Suppressor macrophage treated with lipopolysaccharide for 4 hours (primary cell): ENCODE measurements around the gene ALX4.

Source experiments
- DNase-seq: peaks from one replicate; pipeline ENCODE4 v3.0.0-alpha.2; 2020

The ALX4 gene

GRCh38 chr11:44264761-44265160 is 45.2 kb downstream of the ALX4 start:
- no peak for DNase-seq

- DNase-seq, result no peak
Measured at GRCh38 chr11:44264438-44264749, 45.5 kb downstream of the ALX4 start.

- DNase-seq, result no peak
Measured at GRCh38 chr11:44263738-44264437, 46.1 kb downstream of the ALX4 start.

GRCh38 chr11:44261800-44262591 is 47.9 kb downstream of the ALX4 start:
- DNase-seq, result no peak

GRCh38 chr11:44260081-44260480 is 49.9 kb downstream of the ALX4 start:
- no peak for DNase-seq

DNA sequence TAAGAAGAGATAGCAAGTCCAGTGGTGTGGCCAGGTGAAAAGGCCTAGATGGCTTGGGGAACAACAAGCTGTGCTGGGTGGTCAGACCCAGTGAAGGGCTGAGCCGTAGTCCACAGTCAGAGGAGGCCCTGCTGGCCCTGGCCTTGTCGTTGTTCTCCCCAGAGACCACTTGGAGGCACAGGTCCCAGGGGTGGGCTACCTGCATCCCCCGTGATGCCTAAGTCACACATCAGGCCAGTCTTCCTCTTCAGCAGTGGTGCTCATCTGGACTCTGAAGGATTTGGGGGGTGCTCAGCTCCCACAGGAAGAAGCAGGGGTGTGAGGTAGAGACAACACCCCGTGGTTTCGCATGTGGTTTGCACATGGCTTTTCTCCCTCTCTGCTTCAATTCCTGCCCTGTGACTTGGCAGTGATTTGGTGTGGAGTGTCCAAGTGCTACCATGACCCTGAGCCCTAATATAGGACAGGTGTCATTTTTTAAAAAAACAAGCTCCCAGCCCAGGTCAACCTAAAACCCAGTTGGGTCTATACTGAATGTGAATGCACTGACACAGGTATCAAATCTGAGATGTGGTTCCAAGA is 51.0 kb downstream of the ALX4 start:
- no peak for DNase-seq

- DNase-seq, result no peak
Measured at GRCh38 chr11:44258190-44258489, 51.8 kb downstream of the ALX4 start.

GRCh38 chr11:44257338-44258189 is 52.4 kb downstream of the ALX4 start:
- no peak for DNase-seq

GRCh38 chr11:44256673-44257291 is 53.2 kb downstream of the ALX4 start:
- DNase-seq, result no peak

- DNase-seq, result no peak
Measured at GRCh38 chr11:44255406-44256071, 54.4 kb downstream of the ALX4 start.

- no peak for DNase-seq
Measured at GRCh38 chr11:44252999-44253602, 56.8 kb downstream of the ALX4 start.

DNA sequence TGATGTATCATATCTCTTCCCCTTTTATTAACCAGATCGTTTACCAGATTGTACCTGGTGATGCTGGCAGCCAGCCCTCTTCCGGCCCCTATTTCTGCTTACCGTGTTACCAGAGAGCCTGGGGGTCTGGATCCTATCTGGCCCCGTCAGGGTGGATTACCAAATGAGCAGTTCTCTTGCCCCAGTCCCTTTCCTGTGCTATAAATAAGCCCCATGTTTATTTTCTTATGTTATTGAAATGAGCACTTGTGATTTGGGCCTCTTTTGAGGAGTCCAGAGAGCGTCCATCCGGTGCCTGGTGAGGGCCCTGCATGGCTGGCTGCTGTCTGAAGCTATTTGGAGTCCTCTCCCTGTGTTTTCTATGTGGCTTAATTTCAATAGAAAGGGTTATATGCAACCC is 59.5 kb downstream of the ALX4 start:
- no peak for DNase-seq

DNA sequence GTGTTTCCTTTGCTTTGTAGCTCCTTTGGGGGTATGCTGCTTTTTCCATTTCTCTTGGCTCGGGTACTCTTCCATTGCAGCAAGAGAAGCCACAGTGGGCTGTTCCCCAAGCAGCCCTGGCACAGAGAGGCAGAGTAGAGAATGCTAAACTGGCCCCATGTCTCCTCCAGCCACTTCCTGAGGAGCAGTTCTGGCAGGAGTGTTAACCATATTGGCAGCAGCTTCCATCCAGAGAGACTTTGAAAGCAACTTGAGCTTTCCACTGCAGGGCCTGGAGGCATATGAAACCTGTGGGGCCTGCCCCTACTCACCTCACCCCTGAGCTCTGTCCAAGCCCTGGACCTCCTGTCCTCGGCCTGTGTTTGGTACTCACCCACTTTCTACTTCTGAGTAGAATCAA is 61.8 kb downstream of the ALX4 start:
- no peak for DNase-seq

GRCh38 chr11:44247508-44247907 is 62.4 kb downstream of the ALX4 start:
- DNase-seq, result no peak

DNA sequence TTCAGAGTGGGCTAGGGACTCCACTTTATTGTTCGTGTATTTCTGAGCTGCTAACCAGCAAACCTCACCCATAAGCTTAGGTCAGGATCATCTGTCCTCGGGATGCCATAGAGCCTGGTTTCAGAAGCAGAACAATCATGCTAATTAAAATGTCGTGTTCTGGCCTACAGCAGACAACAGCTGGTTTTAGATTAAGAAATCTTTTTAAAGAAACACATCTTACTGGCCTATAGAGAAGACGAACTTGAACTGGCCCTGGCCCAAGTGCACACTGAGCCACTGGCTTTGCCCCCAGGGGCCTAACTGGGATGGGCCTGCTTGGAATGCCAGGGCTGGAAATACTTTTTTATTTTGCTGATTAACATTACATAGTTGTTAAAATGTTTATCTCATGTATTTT is 63.2 kb downstream of the ALX4 start:
- DNase-seq, result no peak

- no peak for DNase-seq
Measured at GRCh38 chr11:44244639-44245310, 65.2 kb downstream of the ALX4 start.

DNA sequence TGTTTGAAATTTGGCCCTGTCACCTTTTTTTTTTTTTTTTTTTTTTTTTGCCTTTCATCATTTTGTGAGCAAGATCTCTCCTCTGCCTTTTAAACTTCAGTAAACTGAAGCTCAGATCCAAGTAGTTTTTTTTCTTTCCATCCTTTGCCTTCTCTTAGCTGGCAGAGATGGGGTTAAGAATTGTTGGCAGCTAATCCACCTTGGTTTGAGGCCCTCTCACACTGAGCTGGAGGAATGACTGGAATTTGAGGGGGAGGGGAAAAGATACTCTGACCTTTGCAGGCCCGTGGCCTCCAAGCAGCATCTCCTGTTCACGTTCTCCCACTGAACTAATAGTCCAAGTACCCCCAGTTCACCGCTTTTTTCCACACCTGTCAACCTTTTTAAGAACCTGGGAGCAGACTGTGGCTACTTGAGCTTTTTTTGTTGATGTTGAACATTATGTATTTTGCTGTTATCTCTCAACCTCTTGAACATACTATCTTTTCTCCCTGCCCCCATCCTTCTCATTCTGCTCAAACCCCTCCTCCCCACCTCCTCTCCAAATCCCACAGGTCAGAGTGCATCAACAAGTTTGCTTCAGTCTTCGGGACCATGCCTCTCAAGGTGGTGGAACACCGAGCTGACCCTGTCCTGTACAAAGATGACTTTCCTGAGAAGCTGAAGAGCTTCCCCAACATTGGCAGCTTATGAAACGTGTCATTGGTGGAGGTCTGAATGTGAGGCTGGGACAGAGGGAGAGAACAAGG is 66.2 kb downstream of the ALX4 start:
- DNase-seq, result no peak

DNA sequence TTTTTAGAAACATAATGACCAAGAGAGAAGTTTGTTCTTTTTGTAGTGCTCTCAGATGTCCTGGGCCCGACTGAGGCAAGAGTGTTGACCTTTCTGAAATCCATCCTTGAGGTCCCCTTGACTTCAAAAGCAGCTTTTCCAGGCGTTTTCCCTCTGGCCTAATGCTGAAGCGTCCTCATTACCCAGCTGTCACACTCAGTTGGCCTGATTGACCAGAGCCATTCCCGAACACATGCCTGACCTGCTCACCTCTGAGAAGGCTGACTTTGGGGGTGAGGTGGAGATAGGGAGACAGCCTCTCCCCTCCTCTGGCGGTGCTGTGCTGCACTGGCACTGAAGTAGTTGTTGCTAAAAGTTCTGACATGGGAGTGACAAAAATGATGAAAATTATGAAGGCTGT is 66.9 kb downstream of the ALX4 start:
- DNase-seq, result no peak

DNA sequence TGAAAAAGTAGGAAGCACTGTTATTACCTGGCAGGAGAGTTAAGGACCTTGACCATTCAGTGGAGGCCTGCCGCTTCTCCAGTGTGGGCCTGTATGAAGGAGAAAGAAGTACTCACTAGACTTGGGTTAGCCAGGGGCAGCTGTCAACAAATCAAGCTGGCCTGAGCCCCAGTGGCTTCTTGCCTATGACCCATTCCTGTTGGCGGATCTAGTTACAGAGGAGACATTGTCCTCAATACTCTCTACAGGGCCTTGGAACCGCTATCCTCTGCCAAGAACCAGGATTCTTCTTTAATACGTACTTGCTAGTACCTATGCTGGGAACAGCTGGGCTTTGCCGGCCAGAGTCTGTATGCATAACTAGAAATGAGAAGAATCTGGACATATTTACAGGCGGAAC is 68.1 kb downstream of the ALX4 start:
- DNase-seq, result no peak

GRCh38 chr11:44237156-44237555 is 72.8 kb downstream of the ALX4 start:
- DNase-seq, result no peak

DNA sequence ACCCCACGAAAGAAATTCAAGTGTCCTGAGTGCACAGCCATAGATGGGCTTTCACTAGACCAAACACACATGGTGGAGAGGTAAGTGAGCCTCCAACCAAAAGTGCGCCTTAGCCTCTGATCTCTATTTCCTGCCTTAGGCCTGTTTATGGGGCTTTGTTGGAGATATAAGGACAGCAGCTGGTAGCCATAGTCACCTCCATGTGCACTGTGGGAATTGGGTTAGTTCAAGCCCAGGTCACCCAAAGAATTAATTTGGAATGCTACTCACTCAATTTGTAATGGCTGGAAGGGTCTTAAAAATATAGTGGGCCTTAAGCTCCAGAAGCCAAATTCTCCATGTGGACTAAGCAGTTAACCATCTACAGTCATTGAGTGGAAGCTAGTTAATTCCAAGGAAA is 73.6 kb downstream of the ALX4 start:
- DNase-seq, result no peak
